Measurements from ENCODE around the gene AFAP1. TPM values are rescaled to one million over a fixed set of nuclear protein-coding genes. Genes with fewer than 3 reads are reported as not detected.

AFAP1 gene
- total RNA-seq, 1 experiment from 2014 or later: 27.6 TPM

DNA sequence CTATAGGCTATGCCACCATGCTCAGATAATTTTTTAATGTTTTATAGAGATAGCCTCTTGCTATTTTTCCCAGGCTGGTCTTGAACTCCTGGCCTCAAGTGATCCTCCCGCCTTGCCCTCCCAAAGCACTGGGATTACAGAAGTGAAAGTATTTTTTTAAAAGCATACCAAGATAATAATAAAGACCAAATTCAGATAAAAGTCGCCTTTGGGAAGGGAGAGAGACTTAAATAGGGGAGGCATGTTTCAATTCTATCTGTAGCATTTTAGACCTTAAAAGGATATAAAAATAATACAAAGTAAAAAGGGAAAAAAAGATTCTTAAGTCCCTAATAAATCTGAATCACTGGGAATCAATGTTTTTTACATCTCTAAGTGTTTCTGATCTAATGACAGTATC lies 108.9 kb downstream of the AFAP1 start:
- Mint-ChIP-seq H3K4me3 (ENCODE audit: unreplicated experiment) (no peak overlapping the region), H3K36me3 (ENCODE audit: insufficient read depth, unreplicated experiment) (peaks cover 51% of the 10 kb centered on the region), H3K4me1 (ENCODE audit: low read depth, unreplicated experiment) (no peaks in the 10 kb centered on the region), H3K27ac (ENCODE audit: unreplicated experiment) (no peak overlapping the region), H3K9me3 (ENCODE audit: unreplicated experiment) (no peaks in the 10 kb centered on the region), H3K27me3 (ENCODE audit: insufficient read depth, unreplicated experiment) (no peaks in the 10 kb centered on the region)
- Histone ChIP-seq H3K27me3 (replicated peaks; ENCODE audit: control insufficient read depth, insufficient read depth, low read length) (no peaks in the 10 kb centered on the region), H3K4me1 (no peaks in the 10 kb centered on the region), H3K36me3 (ENCODE audit: control insufficient read depth, insufficient read depth, low read length) (no peaks in the 10 kb centered on the region), H3K9me3 (no peaks in the 10 kb centered on the region), H3K4me3 (ENCODE audit: low read depth, low read length) (no peak overlapping the region)
- ChIA-PET CTCF (interaction anchor here (0.8 kb wide), 1 partner anchor 29 kb away, joined by 3 read pairs; no protein-coding TSS in a partner anchor), POLR2A (no interaction called here)
- TF ChIP-seq, protein P1, sequence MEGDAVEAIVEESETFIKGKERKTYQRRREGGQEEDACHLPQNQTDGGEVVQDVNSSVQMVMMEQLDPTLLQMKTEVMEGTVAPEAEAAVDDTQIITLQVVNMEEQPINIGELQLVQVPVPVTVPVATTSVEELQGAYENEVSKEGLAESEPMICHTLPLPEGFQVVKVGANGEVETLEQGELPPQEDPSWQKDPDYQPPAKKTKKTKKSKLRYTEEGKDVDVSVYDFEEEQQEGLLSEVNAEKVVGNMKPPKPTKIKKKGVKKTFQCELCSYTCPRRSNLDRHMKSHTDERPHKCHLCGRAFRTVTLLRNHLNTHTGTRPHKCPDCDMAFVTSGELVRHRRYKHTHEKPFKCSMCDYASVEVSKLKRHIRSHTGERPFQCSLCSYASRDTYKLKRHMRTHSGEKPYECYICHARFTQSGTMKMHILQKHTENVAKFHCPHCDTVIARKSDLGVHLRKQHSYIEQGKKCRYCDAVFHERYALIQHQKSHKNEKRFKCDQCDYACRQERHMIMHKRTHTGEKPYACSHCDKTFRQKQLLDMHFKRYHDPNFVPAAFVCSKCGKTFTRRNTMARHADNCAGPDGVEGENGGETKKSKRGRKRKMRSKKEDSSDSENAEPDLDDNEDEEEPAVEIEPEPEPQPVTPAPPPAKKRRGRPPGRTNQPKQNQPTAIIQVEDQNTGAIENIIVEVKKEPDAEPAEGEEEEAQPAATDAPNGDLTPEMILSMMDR (IDR thresholded peaks at IDR 0.05; ENCODE audit: insufficient read depth in 1 of 2, low read depth in 1 of 2, low read length in 1 of 2, severe bottlenecking in 1 of 2, unreplicated experiment in 1 of 2): no peak
- intact Hi-C loops (cut with micrococcal nuclease; ENCODE audit: unreplicated experiment): no loop called here
- DNase-seq: no peak
- BruUV-seq (replicated peaks): no TSS peak

DNA sequence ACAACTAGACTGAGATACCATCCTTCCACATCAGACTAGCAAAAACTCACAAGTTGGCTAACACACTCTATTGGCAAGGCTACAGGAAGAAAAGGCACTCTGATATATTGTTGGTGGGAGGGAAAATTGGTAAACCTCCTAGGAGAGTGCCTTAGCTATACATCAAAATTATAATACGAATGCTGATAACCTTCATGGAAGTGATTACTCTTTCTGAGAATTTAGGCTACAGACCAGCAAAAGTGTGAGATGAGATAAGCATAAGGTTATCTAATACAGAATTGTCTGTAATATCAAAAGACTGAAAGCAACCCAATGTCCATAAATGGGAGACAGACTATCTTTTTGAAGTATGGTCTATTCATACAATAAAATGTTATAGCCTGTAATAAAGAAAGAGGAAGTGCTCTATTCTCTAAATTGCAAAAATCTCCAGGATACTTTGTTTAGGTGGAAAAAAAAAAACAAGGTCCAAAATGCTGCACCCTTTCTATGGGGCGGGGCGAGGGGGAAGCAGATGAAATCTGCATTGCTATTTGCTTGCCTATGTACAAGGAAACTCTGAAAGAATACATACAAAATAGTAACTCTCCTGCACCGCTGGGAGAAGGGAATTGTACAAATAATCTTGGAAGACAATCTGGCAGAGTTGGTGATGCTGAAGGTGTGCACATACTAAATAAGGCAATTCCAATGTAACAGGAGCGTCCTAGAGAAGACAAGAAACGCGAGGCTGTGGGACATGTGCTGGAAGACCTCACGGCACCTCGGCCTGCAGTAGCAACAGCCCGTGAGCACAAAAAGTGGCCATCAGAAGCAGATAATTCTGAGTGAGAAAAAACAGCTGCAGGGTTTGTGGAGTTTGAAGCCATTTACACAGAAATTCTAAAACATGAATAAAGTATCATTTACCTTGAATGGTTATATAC lies 109.7 kb downstream of the AFAP1 start:
- no peak for DNase-seq
- intact Hi-C loops (cut with micrococcal nuclease; ENCODE audit: unreplicated experiment): no loop called here

DNA sequence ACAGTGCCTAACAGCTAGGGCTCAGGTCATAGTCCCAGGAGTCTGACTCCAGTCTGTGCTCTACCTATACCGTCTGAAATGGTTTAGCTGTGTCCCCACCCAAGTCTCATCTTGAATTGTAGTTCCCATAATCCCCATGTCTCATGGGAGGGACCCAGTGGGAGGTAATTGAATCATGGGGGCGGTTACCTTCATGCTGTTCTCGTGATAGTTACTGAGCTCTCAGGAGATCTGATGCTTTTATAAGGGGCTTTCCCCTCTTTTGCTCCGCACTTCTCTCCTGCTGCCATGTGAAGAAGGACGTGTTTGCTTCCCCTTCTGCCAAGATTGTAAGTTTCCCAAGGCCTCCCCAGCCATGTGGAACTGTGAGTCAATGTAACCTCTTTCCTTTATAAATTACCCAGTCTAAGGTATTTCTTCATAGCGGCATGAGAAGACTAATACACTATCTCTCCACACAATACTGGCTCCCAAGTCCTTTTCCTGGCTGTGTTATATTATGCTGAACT lies 110.8 kb downstream of the AFAP1 start:
- no peaks in the 10 kb centered on the region for H3K9me3 ChIP-seq
- H3K9me3 Mint-ChIP-seq (ENCODE audit: unreplicated experiment): no peaks in the 10 kb centered on the region
- ChIA-PET POLR2A (no interaction called here), CTCF (no interaction called here)
- no peaks in the 10 kb centered on the region for H3K36me3 ChIP-seq (ENCODE audit: control insufficient read depth, insufficient read depth, low read length)
- intact Hi-C loops (cut with micrococcal nuclease; ENCODE audit: unreplicated experiment): no loop called here
- peaks cover 13% of the 10 kb centered on the region for H3K4me1 Mint-ChIP-seq (ENCODE audit: low read depth, unreplicated experiment)
- BruUV-seq (replicated peaks): no TSS peak
- peaks cover 48% of the 10 kb centered on the region for H3K36me3 Mint-ChIP-seq (ENCODE audit: insufficient read depth, unreplicated experiment)
- H3K27me3 Mint-ChIP-seq (ENCODE audit: insufficient read depth, unreplicated experiment): no peaks in the 10 kb centered on the region
- no peaks in the 10 kb centered on the region for H3K27me3 ChIP-seq (replicated peaks; ENCODE audit: control insufficient read depth, insufficient read depth, low read length)
- no peak overlapping the region for H3K4me3 ChIP-seq (ENCODE audit: low read depth, low read length)
- TF ChIP-seq, protein P1 (IDR thresholded peaks at IDR 0.05; ENCODE audit: insufficient read depth in 1 of 2, low read depth in 1 of 2, low read length in 1 of 2, severe bottlenecking in 1 of 2, unreplicated experiment in 1 of 2): no peak
- peaks cover 4% of the 10 kb centered on the region; the same call in 1 of the 2 replicates for H3K4me1 ChIP-seq
- DNase-seq: no peak
- no peak overlapping the region for H3K27ac Mint-ChIP-seq (ENCODE audit: unreplicated experiment)
- no peak overlapping the region for H3K4me3 Mint-ChIP-seq (ENCODE audit: unreplicated experiment)

More for the DNA sequence above, 109.7 kb downstream of the AFAP1 start:
- no peak overlapping the region for H3K4me3 Mint-ChIP-seq (ENCODE audit: unreplicated experiment)
- POLR2A ChIA-PET: no interaction called here
- no peaks in the 10 kb centered on the region for H3K36me3 ChIP-seq (ENCODE audit: control insufficient read depth, insufficient read depth, low read length)
- no peaks in the 10 kb centered on the region for H3K27me3 ChIP-seq (replicated peaks; ENCODE audit: control insufficient read depth, insufficient read depth, low read length)
- no TSS peak for BruUV-seq (replicated peaks)
- no peaks in the 10 kb centered on the region for H3K9me3 ChIP-seq
- CTCF ChIA-PET: no interaction called here
- H3K4me1 Mint-ChIP-seq (ENCODE audit: low read depth, unreplicated experiment): peaks cover 5% of the 10 kb centered on the region
- no peaks in the 10 kb centered on the region for H3K9me3 Mint-ChIP-seq (ENCODE audit: unreplicated experiment)
- no peaks in the 10 kb centered on the region for H3K4me1 ChIP-seq
- H3K36me3 Mint-ChIP-seq (ENCODE audit: insufficient read depth, unreplicated experiment): peaks cover 49% of the 10 kb centered on the region
- TF ChIP-seq, protein P1 (IDR thresholded peaks at IDR 0.05; ENCODE audit: insufficient read depth in 1 of 2, low read depth in 1 of 2, low read length in 1 of 2, severe bottlenecking in 1 of 2, unreplicated experiment in 1 of 2): no peak
- no peaks in the 10 kb centered on the region for H3K27me3 Mint-ChIP-seq (ENCODE audit: insufficient read depth, unreplicated experiment)
- no peak overlapping the region for H3K27ac Mint-ChIP-seq (ENCODE audit: unreplicated experiment)
- no peak overlapping the region for H3K4me3 ChIP-seq (ENCODE audit: low read depth, low read length)

All from Caco-2 (cell line).